ENCODE data around the gene GNRHR.
"Not testable (repeated sequence)": the region's sequence is repeated elsewhere in the genome, so short reads cannot be mapped to it uniquely, and the experiment has no call there.

- not testable (repeated sequence) for TF ChIP-seq CTCF, POLR2A (IDR thresholded peaks at IDR 0.05)
Observed at GRCh38 chr4:67706682-67707081, 47.5 kb downstream of the GNRHR start.
